ENCODE measurements around the gene POLR1A.

Gene POLR1A

DNA sequence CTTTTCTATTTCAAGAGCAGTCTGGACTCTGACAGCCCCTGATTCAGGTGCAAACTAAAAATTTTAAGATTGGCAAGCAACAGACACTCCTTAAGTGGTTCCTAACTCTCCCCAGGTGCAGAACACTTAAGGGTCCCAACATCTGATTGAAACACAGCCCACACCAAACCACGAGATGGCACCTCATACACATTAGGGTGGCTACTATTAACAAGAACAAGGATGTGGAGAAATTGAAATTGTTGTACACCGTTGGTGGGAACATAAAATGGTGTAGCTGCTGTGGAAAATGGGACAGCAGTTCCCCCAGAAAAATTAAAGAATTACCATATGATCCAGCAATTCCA is 82.3 kb downstream of the POLR1A start:
- DNase-seq (ENCODE audit: low read depth in 1 of 2, low spot score in 1 of 2): no peak

DNA sequence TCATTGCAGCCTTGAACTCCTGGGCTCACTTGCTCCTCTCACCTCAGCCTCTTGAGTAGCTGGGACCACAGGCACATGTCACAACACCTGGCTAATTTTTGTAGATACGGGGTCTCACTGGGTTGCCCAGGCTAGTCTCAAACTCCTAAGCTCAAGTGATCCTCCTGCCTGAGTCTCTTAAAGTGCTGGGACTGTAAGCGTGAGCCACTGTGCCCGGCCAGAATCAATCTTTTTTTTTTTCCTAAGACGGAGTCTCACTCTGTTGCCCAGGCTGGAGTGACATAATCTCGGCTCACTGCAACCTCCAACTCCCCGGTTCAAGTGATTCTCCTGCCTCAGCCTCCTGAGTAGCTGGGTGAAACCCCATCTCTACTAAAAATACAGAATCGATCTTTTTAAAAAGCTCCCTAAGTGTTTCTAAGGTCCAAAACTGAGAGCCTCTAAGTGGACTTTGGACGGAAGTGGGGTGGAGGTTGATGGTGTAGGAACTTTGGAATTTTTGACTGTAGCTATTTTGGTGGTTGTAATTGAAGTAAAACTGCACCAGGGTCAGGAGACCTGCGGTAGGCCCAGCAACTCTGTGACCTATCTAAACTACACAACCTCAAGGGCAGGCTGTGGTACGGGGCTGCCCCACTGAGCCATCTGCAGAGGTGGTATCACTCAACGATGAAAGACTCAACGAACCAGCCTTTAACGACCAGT is 82.9 kb downstream of the POLR1A start:
- no peak for DNase-seq (ENCODE audit: low read depth in 1 of 2, low spot score in 1 of 2)

- no peak for DNase-seq (ENCODE audit: low read depth in 1 of 2, low spot score in 1 of 2)
These were observed 84.0 kb downstream of the POLR1A start for GRCh38 chr2:86021396-86022378.

GRCh38 chr2:86020984-86021383 is 84.7 kb downstream of the POLR1A start:
- no peak for DNase-seq (ENCODE audit: low read depth in 1 of 2, low spot score in 1 of 2)

- no peak for DNase-seq (ENCODE audit: low read depth in 1 of 2, low spot score in 1 of 2)
These were observed 86.6 kb downstream of the POLR1A start for GRCh38 chr2:86019121-86019520.

DNA sequence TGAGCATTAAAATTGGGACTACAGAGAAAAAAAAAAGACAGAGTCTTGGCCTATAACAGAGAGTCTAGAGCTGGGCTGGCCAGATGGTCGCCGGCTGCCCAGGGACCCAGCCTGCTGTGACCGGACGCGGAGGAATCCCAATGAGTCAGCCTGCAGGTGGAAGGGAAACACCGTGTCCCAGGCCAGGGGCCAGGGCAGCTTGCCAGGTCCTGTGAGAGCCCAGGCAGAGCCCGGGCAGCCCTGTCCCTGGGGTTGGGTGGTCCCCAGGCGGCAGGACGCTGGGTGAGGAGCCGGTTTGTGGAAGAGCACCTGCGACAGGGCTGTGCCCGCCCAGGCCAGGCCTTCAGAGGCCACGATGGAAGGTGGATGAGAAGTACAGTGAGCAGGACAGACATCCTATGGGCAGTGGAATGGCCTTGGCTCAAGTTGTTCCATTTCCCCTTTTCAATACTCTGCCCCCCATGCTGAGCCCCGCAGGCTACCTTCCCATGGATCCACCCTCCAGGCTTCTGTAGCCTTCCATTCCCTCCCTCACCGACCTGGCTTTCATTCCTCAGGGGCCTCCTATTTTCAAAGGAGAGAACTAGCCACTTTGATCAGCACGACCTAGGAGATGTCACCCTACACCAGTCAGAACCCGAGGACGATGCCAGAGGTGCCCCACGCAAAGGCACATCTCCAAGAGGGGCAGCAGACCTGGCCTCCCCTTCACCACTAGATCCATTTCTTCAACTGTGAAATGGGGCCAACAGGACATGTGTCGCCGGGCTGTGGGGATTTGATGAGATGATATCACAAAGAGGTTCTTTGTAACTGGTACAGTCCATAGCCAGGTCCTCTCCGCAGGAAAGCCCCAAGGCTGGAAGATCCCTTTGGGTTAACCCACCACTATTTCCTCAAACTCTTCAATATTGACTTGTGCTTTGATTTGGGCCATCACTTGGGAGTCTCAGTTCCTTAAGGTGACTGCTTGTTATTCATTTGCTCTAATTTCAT is 87.5 kb downstream of the POLR1A start:
- DNase-seq (ENCODE audit: low read depth in 1 of 2, low spot score in 1 of 2): no peak

GRCh38 chr2:86016581-86016980 is 89.1 kb downstream of the POLR1A start:
- no peak for DNase-seq (ENCODE audit: low read depth in 1 of 2, low spot score in 1 of 2)

GRCh38 chr2:86015699-86016098 is 90.0 kb downstream of the POLR1A start:
- no peak for DNase-seq (ENCODE audit: low read depth in 1 of 2, low spot score in 1 of 2)

GRCh38 chr2:86015006-86015405 is 90.7 kb downstream of the POLR1A start:
- DNase-seq (ENCODE audit: low read depth in 1 of 2, low spot score in 1 of 2): no peak

DNA sequence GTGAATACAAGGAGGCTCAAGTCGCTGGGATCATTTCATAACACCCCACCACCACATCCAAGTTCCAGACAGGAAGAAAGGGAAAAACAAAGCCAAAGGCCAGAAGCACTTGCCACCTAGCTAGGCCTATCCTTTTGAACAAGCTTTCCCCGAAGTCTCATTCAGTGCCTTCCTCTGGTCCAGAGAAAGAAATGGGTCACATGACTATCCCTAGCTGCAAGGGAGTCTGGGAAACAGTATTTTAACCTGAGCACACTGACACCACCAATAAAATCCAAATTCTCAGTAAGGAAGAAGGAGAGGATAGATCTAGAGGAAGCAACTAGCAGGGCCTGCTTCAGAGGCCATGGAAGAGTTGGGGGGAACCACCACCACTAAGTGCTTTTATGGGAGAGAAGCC is 91.2 kb downstream of the POLR1A start:
- no peak for DNase-seq (ENCODE audit: low read depth in 1 of 2, low spot score in 1 of 2)

DNA sequence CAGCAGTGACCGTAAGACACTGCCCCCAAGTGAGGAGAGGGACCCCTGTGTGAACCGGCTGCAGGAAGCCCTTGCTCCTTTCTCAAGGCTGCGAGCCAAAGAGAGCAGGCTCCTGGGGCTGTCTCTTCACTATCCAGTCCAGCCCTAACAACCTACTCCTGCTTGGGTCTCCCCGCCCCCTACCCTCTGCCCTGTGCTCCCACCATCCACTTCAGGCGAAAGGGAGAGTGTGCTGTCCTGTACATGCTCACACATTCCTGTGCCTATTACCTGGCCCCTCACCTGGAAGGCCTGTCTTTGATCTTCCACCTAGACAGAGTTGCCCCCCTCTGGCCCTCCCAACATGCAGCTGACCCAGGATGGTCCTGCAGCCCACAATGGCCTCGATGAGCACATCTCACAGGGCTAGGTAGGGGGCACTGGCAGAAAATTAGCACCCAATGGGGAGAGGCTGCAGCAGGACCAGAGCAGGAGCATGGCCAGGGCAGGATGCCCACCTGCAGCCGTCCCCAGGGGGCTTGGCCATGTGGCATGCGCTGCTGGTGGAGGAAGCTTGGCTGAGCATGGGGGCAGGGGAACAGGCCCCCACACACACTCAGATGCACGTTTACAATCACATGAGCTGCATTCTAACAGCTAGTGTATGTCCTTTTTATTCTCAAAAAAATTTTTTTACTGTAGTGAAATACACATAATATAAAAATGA is 93.5 kb downstream of the POLR1A start:
- no peak for DNase-seq (ENCODE audit: low read depth in 1 of 2, low spot score in 1 of 2)

- DNase-seq (ENCODE audit: low read depth in 1 of 2, low spot score in 1 of 2): no peak
These were observed 94.2 kb downstream of the POLR1A start for GRCh38 chr2:86011449-86011941.

DNA sequence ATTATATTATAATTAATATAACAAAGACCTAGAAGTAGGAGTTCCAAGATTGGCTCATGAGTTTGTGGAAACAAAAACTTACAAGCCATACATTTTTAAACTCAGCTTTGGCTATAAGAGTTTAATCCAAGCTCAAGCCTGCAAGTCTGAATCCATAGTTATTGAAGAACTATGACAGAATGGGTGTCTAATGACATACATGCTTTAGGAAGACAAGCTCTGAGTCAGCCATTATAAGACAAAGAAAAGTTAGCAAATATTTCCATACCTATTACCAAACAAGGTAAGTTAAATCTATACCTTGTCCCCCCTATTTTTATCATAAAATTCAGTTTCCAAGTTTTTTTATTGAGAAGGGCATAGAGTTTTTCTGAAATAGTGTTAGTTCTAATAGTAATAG is 95.6 kb downstream of the POLR1A start:
- no peak for DNase-seq (ENCODE audit: low read depth in 1 of 2, low spot score in 1 of 2)

DNA sequence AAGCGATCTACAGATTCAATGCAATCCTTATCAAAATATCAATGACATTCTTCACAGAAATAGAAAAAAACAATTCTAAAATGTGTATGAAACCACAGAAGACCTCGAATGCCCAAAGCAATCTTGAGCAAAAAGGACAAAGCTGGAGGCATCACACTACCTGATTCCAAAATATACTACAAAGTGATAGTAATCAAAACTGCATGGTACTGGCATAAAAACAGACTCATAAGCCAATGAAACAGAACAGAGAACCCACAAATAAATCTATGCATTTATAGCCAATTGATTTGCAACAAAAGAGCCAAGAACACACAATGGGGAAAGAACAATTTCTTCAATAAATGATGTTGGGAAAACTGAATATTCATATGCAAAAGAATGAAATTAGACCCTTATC is 99.2 kb downstream of the POLR1A start:
- DNase-seq (ENCODE audit: low read depth in 1 of 2, low spot score in 1 of 2): no peak

DNA sequence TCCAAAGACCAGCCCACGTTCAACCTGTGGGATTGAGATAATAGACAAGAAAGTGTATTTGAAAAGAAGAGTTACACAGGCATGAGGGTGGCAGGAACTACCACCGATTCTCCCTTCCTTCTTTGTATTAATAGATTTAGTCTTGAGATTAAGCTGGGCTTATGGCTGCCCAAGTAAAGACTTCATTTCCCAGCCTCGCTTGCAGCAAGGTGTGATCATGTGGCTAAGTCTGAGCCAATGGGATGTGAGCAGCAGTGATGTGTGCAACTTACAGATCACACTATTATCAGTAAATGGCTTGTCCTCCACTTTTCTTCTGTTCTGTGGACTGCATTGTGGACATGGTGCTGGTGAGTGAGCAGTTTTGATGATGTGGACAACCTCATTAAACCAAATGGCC is 101.7 kb downstream of the POLR1A start:
- no peak for DNase-seq (ENCODE audit: low read depth in 1 of 2, low spot score in 1 of 2)

DNA sequence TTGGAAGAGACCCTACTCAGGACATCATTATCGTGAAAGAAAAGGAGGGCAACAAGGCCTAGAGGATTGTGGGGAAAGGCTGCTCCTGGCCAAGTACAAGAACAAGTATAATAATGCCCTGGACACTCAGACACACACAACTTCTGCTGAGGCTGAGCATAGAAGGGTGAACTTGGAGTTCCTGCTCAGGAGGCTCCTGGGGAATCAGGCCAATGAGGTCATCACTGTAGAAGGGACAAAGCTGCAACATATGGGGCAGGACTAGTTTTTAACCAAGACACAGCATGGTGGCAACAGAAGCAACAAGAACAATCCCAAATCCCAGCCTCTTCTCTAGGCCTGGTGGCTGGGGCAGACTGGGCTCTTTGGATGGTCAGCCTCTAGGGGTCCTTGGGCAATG is 102.6 kb downstream of the POLR1A start:
- no peak for DNase-seq (ENCODE audit: low read depth in 1 of 2, low spot score in 1 of 2)

GRCh38 chr2:86002375-86002774 is 103.3 kb downstream of the POLR1A start:
- no peak for DNase-seq (ENCODE audit: low read depth in 1 of 2, low spot score in 1 of 2)

DNA sequence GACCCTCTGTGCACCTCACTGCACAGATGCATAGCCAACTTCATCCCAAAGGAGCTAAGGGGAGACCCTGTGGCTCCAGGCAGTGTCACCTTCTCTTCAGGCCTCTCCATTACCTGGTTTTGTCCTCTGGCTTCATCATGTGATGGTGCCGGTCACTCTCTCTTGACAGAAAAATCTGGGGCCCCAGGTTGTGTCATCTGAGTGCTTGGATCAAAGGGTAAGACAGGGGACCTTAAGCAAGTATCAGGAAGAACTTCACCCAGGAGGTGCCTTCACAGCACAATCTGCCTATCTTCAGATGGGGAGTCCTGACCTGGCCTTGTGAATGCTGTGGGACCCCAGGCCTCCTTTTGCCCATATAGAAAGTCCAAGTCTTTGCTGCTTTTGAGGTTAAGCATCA is 104.4 kb downstream of the POLR1A start:
- DNase-seq (ENCODE audit: low read depth in 1 of 2, low spot score in 1 of 2): no peak

GRCh38 chr2:86000938-86001312 is 104.8 kb downstream of the POLR1A start:
- no peak for DNase-seq (ENCODE audit: low read depth in 1 of 2, low spot score in 1 of 2)

DNA sequence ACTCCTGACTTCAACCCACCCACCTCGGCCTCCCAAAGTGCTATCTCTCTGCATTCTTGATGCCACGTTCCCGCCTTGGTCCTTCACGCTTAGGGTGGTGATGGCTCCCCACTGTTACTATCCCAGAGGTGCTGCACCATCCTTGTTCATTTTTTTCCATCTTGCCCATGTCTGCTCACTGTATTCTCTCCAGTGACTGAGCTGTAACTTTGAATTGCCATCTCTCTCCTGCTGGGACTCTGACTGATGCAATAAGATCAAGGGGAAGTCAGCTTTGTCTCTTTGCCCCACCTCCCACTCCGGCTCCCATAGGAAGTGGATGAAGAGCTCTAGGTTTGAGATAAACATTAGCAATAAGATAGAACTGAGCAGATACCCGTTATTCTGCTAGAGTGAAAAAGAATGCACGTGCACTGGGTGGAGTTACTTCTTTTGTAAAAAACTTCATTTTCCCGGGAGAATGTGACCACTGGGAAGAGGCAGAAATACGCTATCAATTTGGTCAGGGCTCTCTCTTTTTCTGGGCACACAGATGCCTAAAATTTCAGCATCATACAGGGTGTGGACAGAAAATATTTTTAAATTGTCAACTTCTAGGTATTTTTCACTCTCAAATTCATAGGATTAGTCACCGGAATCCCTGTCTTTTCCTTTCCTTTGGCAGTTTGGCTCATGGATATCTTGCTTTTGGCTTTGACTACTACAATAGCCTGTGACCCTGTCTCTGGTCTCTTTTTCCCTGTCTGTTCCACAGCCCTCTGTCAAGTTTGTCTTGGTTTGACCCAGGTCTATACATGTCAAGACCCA is 105.4 kb downstream of the POLR1A start:
- no peak for DNase-seq (ENCODE audit: low read depth in 1 of 2, low spot score in 1 of 2)
